HG03342 (cell line): ENCODE results near the gene P2RY8.
A peak's percentile ranks its signal among the peaks of the same experiment; 100 is the strongest.
"Not testable (repeated sequence)": the region's sequence is repeated elsewhere in the genome, so short reads cannot be mapped to it uniquely, and the experiment has no call there.

Source experiments
- ATAC-seq: cut with Tn5 transposase; IDR thresholded peaks from one replicate; pipeline ENCODE4 v1.9.1; 2021; ENCODE audit warnings: mild to moderate bottlenecking, moderate library complexity; ENCODE audit not compliant: unreplicated experiment

P2RY8 gene

GRCh38 chrX:1545776-1546408, 8.9 kb upstream of the P2RY8 start:
- ATAC-seq, result no peak

GRCh38 chrX:1542994-1543725, 6.2 kb upstream of the P2RY8 start:
- no peak for ATAC-seq

DNA sequence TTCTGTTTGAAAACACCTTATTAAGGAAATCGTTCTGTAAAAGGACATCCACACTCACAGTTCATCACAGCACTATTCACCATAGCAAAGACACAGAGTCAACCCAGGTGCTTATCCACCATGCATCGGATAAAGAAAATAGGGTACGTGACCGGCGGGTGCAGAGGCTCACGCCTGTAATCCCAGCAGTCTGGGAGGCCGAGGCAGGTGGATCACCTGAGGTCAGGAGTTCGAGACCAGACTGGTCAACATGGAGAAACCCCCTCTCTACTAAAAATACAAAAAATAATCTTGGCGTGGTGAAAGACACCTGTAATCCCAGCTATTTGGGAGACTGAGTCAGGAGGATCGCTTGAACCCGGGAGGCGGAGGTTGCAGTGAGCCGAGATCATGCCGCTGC, 2.2 kb upstream of the P2RY8 start:
- not testable (repeated sequence) for ATAC-seq

DNA sequence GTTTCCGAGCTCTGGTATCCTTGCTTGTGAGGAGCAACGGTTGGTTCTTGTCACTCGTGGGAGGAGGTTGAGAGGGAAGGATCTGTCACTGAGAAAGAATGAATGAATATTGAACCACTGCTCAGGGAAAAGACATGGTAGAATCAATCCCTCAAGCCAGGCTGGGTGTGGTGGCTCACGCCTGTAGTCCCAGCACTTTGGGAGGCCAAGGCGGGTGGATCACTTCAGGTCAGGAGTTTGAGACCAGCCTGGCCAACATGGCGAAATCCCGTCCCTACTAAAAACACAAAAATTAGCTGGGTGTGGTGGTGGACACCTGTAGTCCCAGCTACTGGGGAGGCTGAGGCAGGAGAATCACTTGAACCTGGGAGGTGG, 718 bp upstream of the P2RY8 start:
- ATAC-seq, result not testable (repeated sequence)

GRCh38 chrX:1536712-1537030, 314 bp downstream of the P2RY8 start:
- peak; percentile 3 for ATAC-seq

- peak; percentile 26 for ATAC-seq
Measured at GRCh38 chrX:1535241-1536041, 1.5 kb downstream of the P2RY8 start.

GRCh38 chrX:1534301-1535168, 2.5 kb downstream of the P2RY8 start:
- ATAC-seq, result peak; percentile 27

DNA sequence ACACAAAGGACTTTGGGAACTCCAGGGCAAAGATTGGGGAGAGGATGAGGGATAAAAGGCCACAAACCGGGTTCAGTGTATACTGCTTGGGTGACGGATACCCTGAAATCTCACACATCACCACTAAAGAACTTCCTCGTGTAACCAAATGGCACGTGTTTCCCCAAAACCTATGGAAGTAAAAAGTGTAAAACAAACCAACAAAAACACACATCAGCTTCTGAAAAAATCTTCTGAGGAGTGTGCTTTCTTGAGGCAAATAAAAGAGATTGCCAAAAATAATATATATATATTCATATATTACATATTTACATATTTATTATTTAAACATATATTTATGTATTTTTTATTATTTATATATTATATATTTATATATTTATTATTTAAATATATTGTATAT, 3.9 kb downstream of the P2RY8 start:
- ATAC-seq, result no peak

DNA sequence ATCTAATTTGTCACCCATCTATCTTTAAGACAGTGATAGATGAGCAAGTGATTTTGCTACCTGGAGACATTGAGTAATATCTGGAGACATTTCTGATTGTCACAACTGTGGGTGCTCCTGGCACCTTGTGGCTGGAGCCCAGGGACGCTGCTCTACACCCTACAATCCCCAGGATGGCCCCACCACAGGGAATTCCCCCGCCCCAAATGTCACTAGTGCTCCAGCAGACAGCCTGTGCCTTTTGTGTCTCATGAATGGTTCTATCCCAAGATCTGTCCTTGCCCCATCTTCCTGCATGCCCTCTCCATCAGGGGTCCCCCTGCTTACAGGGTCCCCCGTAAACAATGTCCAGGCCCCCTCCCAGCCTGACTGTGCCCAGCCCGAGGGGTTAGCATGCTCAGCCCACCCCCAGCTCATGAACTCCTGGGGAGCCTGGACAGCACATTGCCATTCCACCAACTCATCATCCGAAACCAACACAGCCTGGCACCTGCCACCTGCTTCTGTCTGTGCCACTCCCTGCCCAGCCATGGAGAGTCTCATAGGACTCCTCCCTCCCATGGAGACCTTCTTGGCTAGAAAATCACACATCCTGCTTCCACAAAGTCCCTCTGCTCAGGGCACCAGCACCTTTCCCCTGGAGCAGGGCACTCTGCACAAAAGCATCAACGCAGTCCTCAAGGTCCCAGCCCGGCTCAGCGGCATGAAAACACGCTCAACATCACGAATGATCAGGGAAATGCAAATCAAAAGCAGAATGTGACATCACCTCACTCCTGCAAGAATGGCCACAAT, 5.7 kb downstream of the P2RY8 start:
- ATAC-seq, result no peak

DNA sequence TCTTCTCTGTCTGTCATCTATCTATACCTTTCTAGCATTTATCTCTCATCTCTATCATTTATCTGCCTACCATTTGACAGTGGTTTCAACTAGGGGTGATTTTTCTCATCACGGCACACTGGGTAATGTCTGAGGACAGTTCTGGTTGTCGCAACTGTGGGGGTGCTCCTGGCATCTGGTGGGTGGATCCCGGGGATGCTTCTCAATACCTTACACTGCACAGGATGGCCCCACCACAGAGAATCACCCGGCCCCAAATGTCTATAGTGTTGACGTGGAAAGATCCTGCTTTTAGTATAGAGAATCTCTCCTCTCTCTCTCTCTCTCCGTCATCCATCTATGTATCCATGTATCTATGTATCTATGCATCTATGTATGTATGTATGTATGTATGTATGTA, 7.2 kb downstream of the P2RY8 start:
- no peak for ATAC-seq

DNA sequence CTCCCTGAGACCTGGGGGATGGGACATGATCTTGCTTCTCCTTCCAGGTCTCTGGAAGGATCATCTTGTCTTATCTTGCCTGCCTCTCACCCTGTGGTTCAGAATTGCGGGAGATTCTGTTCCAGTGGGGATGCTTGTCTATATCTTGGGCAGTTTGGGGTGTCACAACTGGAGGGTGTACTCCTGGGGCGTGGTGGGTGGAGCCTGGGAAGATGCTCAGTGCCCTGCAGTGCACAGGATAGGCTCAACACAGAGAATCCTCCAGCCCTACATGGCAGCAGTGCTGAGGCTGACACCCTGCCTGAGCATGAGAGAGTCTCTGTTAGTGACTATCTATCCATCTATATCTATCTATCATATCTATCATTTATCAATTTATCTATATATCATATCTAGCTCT, 7.7 kb downstream of the P2RY8 start:
- no peak for ATAC-seq

- no peak for ATAC-seq
Measured at GRCh38 chrX:1528884-1529203, 8.1 kb downstream of the P2RY8 start.

- no peak for ATAC-seq
Measured at GRCh38 chrX:1528186-1528883, 8.7 kb downstream of the P2RY8 start.

DNA sequence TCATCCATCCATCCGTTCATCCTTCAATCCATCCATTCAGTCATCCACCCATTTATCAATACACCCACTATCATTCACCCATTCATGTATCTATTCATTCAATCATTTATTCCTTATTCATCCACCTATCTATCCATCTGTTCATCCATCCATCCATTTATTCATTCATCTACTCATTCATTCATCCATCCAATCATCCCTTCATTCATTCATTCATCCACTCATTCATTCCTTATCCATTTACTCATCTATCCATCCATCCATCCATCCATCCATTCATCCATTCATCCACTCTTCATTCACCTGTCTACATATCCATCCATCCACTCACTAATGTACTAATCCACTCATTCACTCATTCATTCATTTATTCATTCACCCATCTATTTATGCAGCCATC, 9.5 kb downstream of the P2RY8 start:
- ATAC-seq, result no peak

- ATAC-seq, result no peak
Measured at GRCh38 chrX:1526565-1526964, 10.4 kb downstream of the P2RY8 start.

GRCh38 chrX:1525583-1526355, 11.2 kb downstream of the P2RY8 start:
- no peak for ATAC-seq

GRCh38 chrX:1524874-1525582, 12.0 kb downstream of the P2RY8 start:
- ATAC-seq, result no peak

DNA sequence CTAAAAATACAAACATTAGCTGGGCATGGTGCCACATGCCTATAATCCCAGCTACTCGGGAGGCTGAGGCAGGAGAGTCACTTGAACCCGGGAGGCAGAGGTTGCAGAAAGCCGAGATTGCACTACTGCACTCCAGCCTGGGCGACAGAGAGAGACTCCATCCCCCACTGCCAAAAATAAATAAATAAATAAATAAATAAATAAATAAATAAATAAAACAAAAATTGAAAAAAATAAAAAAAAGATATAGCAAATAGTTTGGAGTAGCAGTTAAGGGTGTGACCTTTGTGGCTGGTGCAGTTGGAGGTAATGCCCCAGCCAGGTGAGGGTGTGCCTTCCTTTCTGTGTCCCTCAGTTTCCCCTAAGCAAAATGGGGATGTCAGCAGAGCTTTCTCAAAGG, 14.1 kb downstream of the P2RY8 start:
- ATAC-seq, result not testable (repeated sequence)
